B cell (primary cell): ENCODE results near the gene KCNC2. TPM values are rescaled to one million over a fixed set of nuclear protein-coding genes. Genes with fewer than 3 reads are reported as not detected.

Experiments used
- ATAC-seq: fragments of 200-7000 bp; cut with Tn5 transposase; one replicate; pipeline ENCODE4 v1.10.0; 2021; ENCODE audit warnings: low read depth, mild to moderate bottlenecking, moderate number of reproducible peaks, moderate library complexity
- CTCF ChIA-PET: fragments of 350-600 bp; sonication (Branson Sonifier 250); formaldehyde crosslinking; loops from one replicate; lab custom pipeline; 2021; ENCODE audit warnings: antibody characterized with exemption, inconsistent platforms; lab: Charles Lee
- POLR2A ChIA-PET: fragments of 350-600 bp; sonication (Branson Sonifier 250); formaldehyde crosslinking; loops from one replicate; lab custom pipeline; 2021; ENCODE audit warnings: antibody characterized with exemption; lab: Charles Lee
- DNase-seq: peaks from one replicate; pipeline ENCODE4 v3.0.0; 2013
- H2AFZ ChIP-seq: 2 replicates; pipeline ENCODE4 v1.6.1; 2012; ENCODE audit warnings: mild to moderate bottlenecking, low read depth, low read length; ENCODE audit not compliant: insufficient read depth, poor library complexity, severe bottlenecking
- H3K27ac ChIP-seq, 2 donors: 1 replicate in 1 of 2; 2 replicates in 1 of 2; pipeline ENCODE4 v1.5.1; 2012 to 2013; ENCODE audit warnings: low read length in 2 of 2, mild to moderate bottlenecking in 2 of 2, moderate library complexity in 1 of 2
- H3K27me3 ChIP-seq, 4 experiments: fragments of 200-600 bp in 1 of 4; sonication (generic) in 1 of 4; replicated peaks in 1 of 4; 1 replicate in 2 of 4; 2 replicates in 2 of 4; pipeline versions ENCODE4 v1.6.1 to v1.7.0; 2013 to 2016; ENCODE audit warnings: low read length in 3 of 4, mild to moderate bottlenecking in 2 of 4, mixed read lengths in 1 of 4, moderate library complexity in 1 of 4; ENCODE audit not compliant: insufficient read depth in 4 of 4, control insufficient read depth in 3 of 4; ENCODE audit errors: control extremely low read depth in 1 of 4
- H3K36me3 ChIP-seq, 2 experiments: replicated peaks in 1 of 2; 1 replicate in 1 of 2; 2 replicates in 1 of 2; pipeline versions ENCODE4 v1.6.1 to v1.7.1; 2013; ENCODE audit warnings: low read length in 1 of 2; ENCODE audit not compliant: insufficient read depth in 2 of 2, control insufficient read depth in 1 of 2; ENCODE audit errors: control extremely low read depth in 1 of 2, extremely low read depth in 1 of 2
- H3K4me1 ChIP-seq, 2 donors: fragments of 200-600 bp in 1 of 2; sonication (generic) in 1 of 2; 1 replicate in 1 of 2; 2 replicates in 1 of 2; pipeline versions ENCODE4 v1.5.1 to v1.6.1; 2013 to 2017; ENCODE audit warnings: low read length in 2 of 2; ENCODE audit not compliant: control insufficient read depth in 2 of 2, insufficient read depth in 2 of 2
- H3K4me2 ChIP-seq: replicated peaks from 2 replicates; pipeline ENCODE3; 2012; ENCODE audit warnings: mild to moderate bottlenecking, low read depth, low read length; ENCODE audit not compliant: poor library complexity, severe bottlenecking
- H3K4me3 ChIP-seq, 5 experiments: fragments of 200-600 bp in 1 of 5; sonication (generic) in 1 of 5; 1 replicate in 3 of 5; 2 replicates in 2 of 5; pipeline versions ENCODE4 v1.5.1 to v1.7.0; 2011 to 2016; ENCODE audit warnings: low read length in 4 of 5, mild to moderate bottlenecking in 4 of 5, low read depth in 2 of 5, control low read depth in 1 of 5, moderate library complexity in 1 of 5; ENCODE audit not compliant: insufficient read depth in 1 of 5; ENCODE audit errors: control extremely low read depth in 1 of 5, extremely low read depth in 1 of 5
- H3K79me2 ChIP-seq: fragments of 200-600 bp; sonication (generic); one replicate; pipeline ENCODE4 v1.6.0; 2016; ENCODE audit warnings: low read length; ENCODE audit not compliant: control insufficient read depth, insufficient read depth
- H3K9ac ChIP-seq: fragments of 200-600 bp; sonication (generic); 2 replicates; pipeline ENCODE4 v1.6.1; 2017; ENCODE audit warnings: mild to moderate bottlenecking, low read length, moderate library complexity
- H3K9me3 ChIP-seq, 3 donors: one replicate each; pipeline versions ENCODE4 v1.6.1 to v1.7.1; 2013; ENCODE audit warnings: low read length in 2 of 3; ENCODE audit not compliant: control insufficient read depth in 2 of 3, insufficient read depth in 1 of 3; ENCODE audit errors: control extremely low read depth in 1 of 3
- H4K20me1 ChIP-seq: 2 replicates; pipeline ENCODE4 v1.6.0; 2012; ENCODE audit warnings: mild to moderate bottlenecking, low read length; ENCODE audit not compliant: insufficient read depth, control insufficient read depth, poor library complexity, severe bottlenecking
- H3K27ac Mint-ChIP-seq: one replicate; pipeline ENCODE4 v1.8.0; 2021; ENCODE audit warnings: mixed read lengths
- H3K27me3 Mint-ChIP-seq: one replicate; pipeline ENCODE4 v1.8.0; 2021; ENCODE audit warnings: mixed read lengths
- H3K4me1 Mint-ChIP-seq: one replicate; pipeline ENCODE4 v1.8.0; 2021; ENCODE audit warnings: mixed read lengths
- H3K4me3 Mint-ChIP-seq: one replicate; pipeline ENCODE4 v1.8.0; 2021; ENCODE audit warnings: mixed read lengths
- H3K9me3 Mint-ChIP-seq: one replicate; pipeline ENCODE4 v1.8.0; 2022; ENCODE audit warnings: mixed read lengths; ENCODE audit not compliant: insufficient read depth
- CTCF ChIP-seq: fragments of 200-600 bp; IDR thresholded peaks from one replicate; pipeline ENCODE4 v1.8.0; 2022; ENCODE audit warnings: antibody characterized with exemption, mild to moderate bottlenecking
- EZH2 ChIP-seq: IDR thresholded peaks from 2 replicates; pipeline ENCODE4 v1.6.1; 2012; ENCODE audit warnings: borderline replicate concordance, low read depth, mild to moderate bottlenecking, moderate library complexity, low read length; ENCODE audit not compliant: insufficient read depth, poor library complexity, severe bottlenecking
- WGBS: methylation state at CpG from one replicate; pipeline ENCODE4 v1.1.5; 2013; ENCODE audit warnings: missing lambda C conversion rate; ENCODE audit not compliant: insufficient coverage; 5-methylcytosine and 5-hydroxymethylcytosine counted together
- intact Hi-C: fragments of 100-400 bp; cut with micrococcal nuclease; formaldehyde crosslinking; loops from one replicate; pipeline ENCODE4 v1.10.0; 2022
- polyA plus RNA-seq: library from polyadenylated mRNA; depleted of rRNA; stranded (reverse); fragments of >200 nt; gene quantifications from 2 replicates; pipeline ENCODE4 v1.2.3, GENCODE V29; 2012
- total RNA-seq, 2 donors: library from RNA; stranded (reverse); fragments of 120-200 nt in 1 of 2; gene quantifications; 1 replicate in 1 of 2; 2 replicates in 1 of 2; pipeline versions ENCODE4 v1.2.3 to v1.2.4, GENCODE V29; 2013 to 2022

The KCNC2 gene
- total and polyA plus RNA-seq, 2 donors (not counting 1 experiment from before 2014, with no cell fraction given), result not detected

GRCh38 chr12:75155962-75156361, 53.7 kb downstream of the KCNC2 start:
- Histone ChIP-seq H3K27ac (no peak overlapping the region), H4K20me1 (no peaks in the 10 kb centered on the region), H3K4me1 (no peaks in the 10 kb centered on the region), H3K4me3 (no peak overlapping the region), H3K9me3 (no peaks in the 10 kb centered on the region), H3K4me2 (no peak overlapping the region), H3K27me3 (no peaks in the 10 kb centered on the region), H3K36me3 (no peaks in the 10 kb centered on the region), H2AFZ (no peak overlapping the region), H3K9ac (no peak overlapping the region), H3K79me2 (no peaks in the 10 kb centered on the region)
- H3K27me3 Mint-ChIP-seq, result no peaks in the 10 kb centered on the region
- H3K27ac Mint-ChIP-seq, result no peak overlapping the region
- CTCF ChIA-PET, result no interaction called here
- POLR2A ChIA-PET, result no interaction called here
- intact Hi-C loops, result no loop called here
- no peak overlapping the region for H3K4me3 Mint-ChIP-seq
- no CpG with 5 or more reads among the region's 2 CpGs for WGBS
- ATAC-seq (no peak), DNase-seq (no peak)
- H3K4me1 Mint-ChIP-seq, result no peaks in the 10 kb centered on the region
- H3K9me3 Mint-ChIP-seq, result no peaks in the 10 kb centered on the region
- TF ChIP-seq EZH2 (no peak), CTCF (no peak)

DNA sequence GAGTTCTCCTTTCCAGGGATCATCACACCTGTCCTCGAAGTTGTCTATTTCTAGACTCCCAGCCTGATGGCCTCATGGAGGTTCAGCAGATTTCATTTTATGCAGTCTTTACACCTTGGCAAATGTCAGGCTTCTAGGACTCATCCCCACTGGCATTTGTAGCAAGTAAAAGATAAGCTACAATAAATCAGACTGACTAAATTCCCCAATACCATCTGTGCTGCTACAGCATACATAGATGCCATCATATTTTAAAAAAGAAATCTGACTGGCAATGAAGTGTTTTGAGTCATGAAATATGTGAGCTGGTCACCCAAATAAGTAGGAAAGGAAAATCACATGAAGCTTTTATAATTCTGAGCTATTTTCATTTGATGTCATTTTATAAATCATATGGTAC, 55.3 kb downstream of the KCNC2 start:
- WGBS, result 77% methylated on average over 1 of the region's 1 CpG
- no peaks in the 10 kb centered on the region for H3K27me3 Mint-ChIP-seq
- Histone ChIP-seq H3K9me3 (no peaks in the 10 kb centered on the region), H3K79me2 (no peaks in the 10 kb centered on the region), H3K36me3 (no peaks in the 10 kb centered on the region), H3K4me3 (no peak overlapping the region), H2AFZ (no peak overlapping the region), H3K4me2 (no peak overlapping the region), H4K20me1 (no peaks in the 10 kb centered on the region), H3K4me1 (no peaks in the 10 kb centered on the region), H3K9ac (no peak overlapping the region), H3K27ac (no peak overlapping the region), H3K27me3 (no peaks in the 10 kb centered on the region)
- no peaks in the 10 kb centered on the region for H3K9me3 Mint-ChIP-seq
- ChIA-PET CTCF (no interaction called here), POLR2A (no interaction called here)
- no peaks in the 10 kb centered on the region for H3K4me1 Mint-ChIP-seq
- H3K27ac Mint-ChIP-seq, result no peak overlapping the region
- DNase-seq, result no peak
- no peak for TF ChIP-seq EZH2
- TF ChIP-seq CTCF, result no peak
- H3K4me3 Mint-ChIP-seq, result no peak overlapping the region
- intact Hi-C loops, result no loop called here
- ATAC-seq, result no peak
